ENCODE data around the gene DCP1A.

DCP1A gene

GRCh38 chr3:53243165-53243564 lies 104.2 kb downstream of the DCP1A start:
- TF ChIP-seq TAF1 (IDR thresholded peaks at IDR 0.05; ENCODE audit: borderline replicate concordance, insufficient read depth, low read length): no peak
- no peak for TF ChIP-seq FOXP2 (optimal IDR thresholded peaks at IDR 0.05; ENCODE audit: borderline replicate concordance, extremely low read depth, extremely low read length, insufficient read depth)
- no peak for TF ChIP-seq SIN3A (IDR thresholded peaks at IDR 0.05; ENCODE audit: borderline replicate concordance, insufficient read depth, low read length)

- TF ChIP-seq TAF1 (IDR thresholded peaks at IDR 0.05; ENCODE audit: borderline replicate concordance, insufficient read depth, low read length): no peak
- TF ChIP-seq REST (IDR thresholded peaks at IDR 0.05; ENCODE audit: insufficient read depth in 1 of 2, low read depth in 2 of 2, low read length in 2 of 2): no peak
- TF ChIP-seq SIN3A (IDR thresholded peaks at IDR 0.05; ENCODE audit: borderline replicate concordance, insufficient read depth, low read length): no peak
- no peak for TF ChIP-seq POLR2AphosphoS5 (IDR thresholded peaks at IDR 0.05; ENCODE audit: low read depth, low read length)
- no peak for TF ChIP-seq FOXP2 (optimal IDR thresholded peaks at IDR 0.05; ENCODE audit: borderline replicate concordance, extremely low read depth, extremely low read length, insufficient read depth)
These were observed 104.7 kb downstream of the DCP1A start for GRCh38 chr3:53242642-53243041.

- no peak for TF ChIP-seq SIN3A (IDR thresholded peaks at IDR 0.05; ENCODE audit: borderline replicate concordance, insufficient read depth, low read length)
- no peak for TF ChIP-seq FOXP2 (optimal IDR thresholded peaks at IDR 0.05; ENCODE audit: borderline replicate concordance, extremely low read depth, extremely low read length, insufficient read depth)
- TF ChIP-seq TAF1 (IDR thresholded peaks at IDR 0.05; ENCODE audit: borderline replicate concordance, insufficient read depth, low read length): no peak
- TF ChIP-seq POLR2AphosphoS5 (IDR thresholded peaks at IDR 0.05; ENCODE audit: low read depth, low read length): no peak
- no peak for TF ChIP-seq REST (IDR thresholded peaks at IDR 0.05; ENCODE audit: insufficient read depth in 1 of 2, low read depth in 2 of 2, low read length in 2 of 2)
These were observed 105.2 kb downstream of the DCP1A start for GRCh38 chr3:53242155-53242554.

- no peak for TF ChIP-seq REST (IDR thresholded peaks at IDR 0.05; ENCODE audit: insufficient read depth in 1 of 2, low read depth in 2 of 2, low read length in 2 of 2)
- TF ChIP-seq SIN3A (IDR thresholded peaks at IDR 0.05; ENCODE audit: borderline replicate concordance, insufficient read depth, low read length): no peak
- no peak for TF ChIP-seq TAF1 (IDR thresholded peaks at IDR 0.05; ENCODE audit: borderline replicate concordance, insufficient read depth, low read length)
- no peak for TF ChIP-seq POLR2AphosphoS5 (IDR thresholded peaks at IDR 0.05; ENCODE audit: low read depth, low read length)
- no peak for TF ChIP-seq FOXP2 (optimal IDR thresholded peaks at IDR 0.05; ENCODE audit: borderline replicate concordance, extremely low read depth, extremely low read length, insufficient read depth)
These were observed 106.1 kb downstream of the DCP1A start for GRCh38 chr3:53240989-53241972.

GRCh38 chr3:53239800-53240199 lies 107.5 kb downstream of the DCP1A start:
- TF ChIP-seq SIN3A (IDR thresholded peaks at IDR 0.05; ENCODE audit: borderline replicate concordance, insufficient read depth, low read length) (no peak), TAF1 (IDR thresholded peaks at IDR 0.05; ENCODE audit: borderline replicate concordance, insufficient read depth, low read length) (no peak), POLR2AphosphoS5 (IDR thresholded peaks at IDR 0.05; ENCODE audit: low read depth, low read length) (no peak), FOXP2 (optimal IDR thresholded peaks at IDR 0.05; ENCODE audit: borderline replicate concordance, extremely low read depth, extremely low read length, insufficient read depth) (no peak), REST (IDR thresholded peaks at IDR 0.05; ENCODE audit: insufficient read depth in 1 of 2, low read depth in 2 of 2, low read length in 2 of 2) (no peak)

Data from PFSK-1 (cell line).